Mucosa of descending colon (tissue), 3 donors: ENCODE results near the gene LRRC8D. TPM values are rescaled to one million over a fixed set of nuclear protein-coding genes. Genes with fewer than 3 reads are reported as not detected.
"Not testable (repeated sequence)": the region's sequence is repeated elsewhere in the genome, so short reads cannot be mapped to it uniquely, and the experiment has no call there.

Experiments used
- ATAC-seq: fragments of 200-7000 bp; cut with Tn5 transposase; one replicate; pipeline ENCODE4 v1.9.1; 2020; ENCODE audit warnings: mild to moderate bottlenecking, moderate library complexity
- DNase-seq, 3 donors: peaks; one replicate each; pipeline ENCODE4 v3.0.0-alpha.2; 2020
- H3K36me3 ChIP-seq: fragments of 200-600 bp; one replicate; pipeline ENCODE4 v1.8.0; 2021; ENCODE audit warnings: low read depth, mild to moderate bottlenecking
- H3K4me1 ChIP-seq: fragments of 200-600 bp; one replicate; pipeline ENCODE4 v1.8.0; 2021; ENCODE audit warnings: low read depth, mild to moderate bottlenecking
- H3K4me3 ChIP-seq: fragments of 200-600 bp; one replicate; pipeline ENCODE4 v1.8.0; 2021; ENCODE audit warnings: mild to moderate bottlenecking
- H3K9me3 ChIP-seq: fragments of 200-600 bp; one replicate; pipeline ENCODE4 v1.8.0; 2021; ENCODE audit warnings: mild to moderate bottlenecking
- intact Hi-C, 2 donors: fragments of 100-400 bp; cut with DNase I in 1 of 2; cut with micrococcal nuclease in 1 of 2; formaldehyde crosslinking; loops; one replicate each; pipeline versions ENCODE4 v1.11.0 to v1.11.1; 2022; cut with DNase I, micrococcal nuclease
- total RNA-seq, 3 donors: library from RNA; stranded (reverse); fragmentation: NEBNext Ultra II Directional in 2 of 3; extraction: Animal tissue kit (Norgen Biotek cat#: 25700) in 2 of 3; gene quantifications; one replicate each; pipeline versions ENCODE4 v1.2.1 to v1.2.4, GENCODE V29; 2021 to 2023
- TF ChIP-seq, protein P1 (sequence below): fragments of 200-600 bp; IDR thresholded peaks from one replicate; pipeline ENCODE4 v1.8.0; 2022; ENCODE audit warnings: antibody characterized with exemption, mild to moderate bottlenecking
- donor health status: DM: no; HTN: no; CAD: no; lungs with moderate emphysema.
- donor health status: DM: no; HTN: no; CAD: no.
- donor health status: DM: no; HTN: yes; CAD: no.

Gene LRRC8D
- total RNA-seq, 3 donors from 2014 or later: 22.8 to 43.3 (median 39.6) TPM

DNA sequence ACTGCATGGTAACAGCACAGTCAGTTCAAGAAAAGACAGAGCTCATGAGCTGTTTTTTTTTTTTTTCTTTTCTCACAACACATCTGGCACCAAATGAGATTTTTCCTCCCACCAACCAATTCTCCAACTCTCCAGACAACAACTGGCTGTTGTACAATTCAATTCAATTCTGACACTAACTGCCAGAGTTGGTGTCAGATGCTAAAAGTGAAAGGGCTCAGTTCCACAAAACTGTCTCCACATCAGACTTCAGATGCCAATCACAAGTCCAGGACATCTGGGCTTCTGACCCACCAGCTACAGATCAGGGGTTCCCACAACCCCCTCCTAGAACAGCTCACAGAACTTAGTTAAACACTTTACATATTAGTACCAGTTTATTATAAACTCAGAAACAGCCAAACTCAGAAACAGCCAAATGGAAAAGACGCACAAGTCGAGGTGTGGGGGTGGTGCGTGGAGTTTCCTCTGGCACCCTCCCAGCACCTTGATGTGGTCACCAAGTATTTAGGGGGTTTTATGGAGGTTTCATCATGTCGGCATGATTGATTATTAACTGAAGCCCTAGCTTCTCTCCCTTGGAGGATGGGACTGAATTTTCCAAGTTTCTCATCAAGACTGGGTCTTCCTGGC is 39.2 kb upstream of the LRRC8D start:
- intact Hi-C loops: no loop called here
- DNase-seq: no peak

DNA sequence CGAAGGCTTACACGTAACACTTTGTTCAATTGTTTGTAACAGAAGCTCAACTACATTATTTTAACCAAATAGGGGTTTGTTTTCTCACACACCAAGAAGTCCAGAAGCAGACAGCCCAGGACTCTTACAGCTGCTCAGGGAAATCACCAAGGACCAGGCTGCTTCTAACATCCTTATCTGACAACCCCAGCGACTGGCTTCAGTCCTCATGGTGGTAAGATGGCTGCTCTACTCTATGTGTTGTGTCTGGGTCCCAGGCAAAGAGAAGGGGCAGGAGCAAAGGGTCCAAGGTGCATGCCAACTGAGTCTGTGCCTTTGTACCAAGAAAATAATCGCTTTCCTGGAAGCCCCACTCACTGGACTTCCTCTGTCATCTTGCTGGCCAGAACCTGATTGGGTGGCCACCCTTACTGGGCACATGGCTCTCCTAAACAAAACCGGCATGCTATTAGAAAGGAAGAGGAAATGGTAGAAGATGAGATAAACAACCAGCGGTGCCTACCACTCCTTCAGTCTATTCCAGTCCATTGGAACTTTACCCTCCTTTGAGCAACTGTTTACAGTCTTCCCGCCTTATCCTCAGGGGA is 34.1 kb upstream of the LRRC8D start:
- intact Hi-C loops: no loop called here
- no peaks in the 10 kb centered on the region for H3K9me3 ChIP-seq
- TF ChIP-seq, protein P1, sequence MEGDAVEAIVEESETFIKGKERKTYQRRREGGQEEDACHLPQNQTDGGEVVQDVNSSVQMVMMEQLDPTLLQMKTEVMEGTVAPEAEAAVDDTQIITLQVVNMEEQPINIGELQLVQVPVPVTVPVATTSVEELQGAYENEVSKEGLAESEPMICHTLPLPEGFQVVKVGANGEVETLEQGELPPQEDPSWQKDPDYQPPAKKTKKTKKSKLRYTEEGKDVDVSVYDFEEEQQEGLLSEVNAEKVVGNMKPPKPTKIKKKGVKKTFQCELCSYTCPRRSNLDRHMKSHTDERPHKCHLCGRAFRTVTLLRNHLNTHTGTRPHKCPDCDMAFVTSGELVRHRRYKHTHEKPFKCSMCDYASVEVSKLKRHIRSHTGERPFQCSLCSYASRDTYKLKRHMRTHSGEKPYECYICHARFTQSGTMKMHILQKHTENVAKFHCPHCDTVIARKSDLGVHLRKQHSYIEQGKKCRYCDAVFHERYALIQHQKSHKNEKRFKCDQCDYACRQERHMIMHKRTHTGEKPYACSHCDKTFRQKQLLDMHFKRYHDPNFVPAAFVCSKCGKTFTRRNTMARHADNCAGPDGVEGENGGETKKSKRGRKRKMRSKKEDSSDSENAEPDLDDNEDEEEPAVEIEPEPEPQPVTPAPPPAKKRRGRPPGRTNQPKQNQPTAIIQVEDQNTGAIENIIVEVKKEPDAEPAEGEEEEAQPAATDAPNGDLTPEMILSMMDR: no peak
- H3K4me3 ChIP-seq: no peak overlapping the region
- ATAC-seq (no peak), DNase-seq (no peak)
- H3K36me3 ChIP-seq: no peaks in the 10 kb centered on the region
- H3K4me1 ChIP-seq: no peaks in the 10 kb centered on the region

More for the DNA sequence above, 39.2 kb upstream of the LRRC8D start:
- Histone ChIP-seq H3K9me3 (no peaks in the 10 kb centered on the region), H3K4me3 (no peak overlapping the region), H3K36me3 (no peaks in the 10 kb centered on the region), H3K4me1 (no peaks in the 10 kb centered on the region)
- ATAC-seq: no peak
- TF ChIP-seq, protein P1: no peak

DNA sequence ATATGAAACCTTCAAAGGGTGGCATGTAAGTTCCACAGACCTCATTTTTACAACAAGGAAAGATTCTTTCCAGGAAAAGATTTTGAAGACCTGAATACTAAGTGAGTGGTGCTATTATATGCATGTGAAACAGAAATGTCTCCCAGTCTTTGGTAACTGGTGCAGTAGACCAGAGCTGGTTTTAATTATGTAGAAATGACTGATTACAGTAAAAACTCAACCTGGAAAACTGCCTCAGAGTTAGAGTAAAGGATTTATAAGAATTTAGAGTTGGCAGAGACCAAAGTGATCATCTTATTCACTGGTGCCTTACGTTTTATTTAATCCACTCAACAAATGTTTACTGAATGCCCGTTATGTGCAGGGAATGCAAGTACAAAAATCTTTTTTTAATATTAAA is 30.2 kb upstream of the LRRC8D start:
- no peaks in the 10 kb centered on the region for H3K4me1 ChIP-seq
- TF ChIP-seq, protein P1: no peak
- no peaks in the 10 kb centered on the region for H3K36me3 ChIP-seq
- no peaks in the 10 kb centered on the region for H3K9me3 ChIP-seq
- H3K4me3 ChIP-seq: no peak overlapping the region
- intact Hi-C loops: no loop called here
- no peak for ATAC-seq
- no peak for DNase-seq

DNA sequence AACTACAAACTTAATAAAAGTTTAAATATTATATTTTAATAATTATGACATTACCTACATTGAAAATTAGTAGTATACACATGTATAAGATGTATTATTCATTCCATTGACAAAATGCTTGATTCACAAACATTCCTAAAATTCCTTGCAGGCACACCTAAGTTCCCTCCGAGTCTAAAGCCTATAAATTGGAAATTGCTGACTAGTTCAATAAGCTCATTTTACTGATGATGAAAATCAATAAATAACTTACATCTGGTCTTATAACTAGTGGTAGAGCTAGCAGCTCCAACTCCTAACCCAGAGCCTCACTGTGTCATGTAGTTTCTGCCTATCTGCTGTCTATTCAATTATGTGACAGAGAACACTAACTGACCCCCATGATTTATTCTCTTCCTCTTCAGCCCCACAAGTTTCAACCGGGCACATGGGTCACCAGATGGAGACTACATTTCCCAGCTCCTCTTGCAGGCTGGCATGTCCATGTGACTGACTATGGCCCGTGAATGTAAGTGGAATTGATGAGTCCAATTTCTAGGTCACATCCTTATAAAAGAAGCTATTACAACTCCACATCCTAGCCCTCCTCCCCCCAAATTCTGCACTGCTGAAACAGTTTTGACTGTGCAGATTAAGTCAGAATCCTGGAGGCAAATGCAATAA is 29.6 kb upstream of the LRRC8D start:
- ATAC-seq (no peak), DNase-seq (no peak)
- TF ChIP-seq, protein P1: no peak
- intact Hi-C loops: no loop called here
- Histone ChIP-seq H3K36me3 (no peaks in the 10 kb centered on the region), H3K4me1 (no peaks in the 10 kb centered on the region), H3K9me3 (no peaks in the 10 kb centered on the region), H3K4me3 (no peak overlapping the region)

DNA sequence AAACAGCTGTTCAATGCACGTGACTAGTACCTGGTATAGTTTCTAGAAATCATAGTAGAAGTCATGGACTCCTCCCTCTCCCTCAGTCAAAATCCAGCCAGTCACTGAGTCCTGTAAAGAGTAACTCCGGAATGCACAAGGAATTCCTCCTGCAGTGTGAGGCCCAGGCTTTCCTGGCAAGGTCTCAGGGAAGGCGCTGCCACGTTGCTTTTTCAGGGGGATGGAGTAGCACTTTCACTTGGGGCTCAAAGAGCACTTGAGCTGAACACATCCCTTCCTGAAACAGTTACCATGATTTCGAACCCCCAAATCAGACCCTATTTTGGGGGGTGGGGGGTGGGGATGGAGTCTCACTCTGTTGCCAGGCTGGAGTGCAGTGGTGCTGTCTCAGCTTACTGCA is 26.4 kb upstream of the LRRC8D start:
- no peaks in the 10 kb centered on the region for H3K9me3 ChIP-seq
- no peak for ATAC-seq
- TF ChIP-seq, protein P1: no peak
- no peaks in the 10 kb centered on the region for H3K4me1 ChIP-seq
- DNase-seq: no peak
- no peak overlapping the region for H3K4me3 ChIP-seq
- no peaks in the 10 kb centered on the region for H3K36me3 ChIP-seq
- intact Hi-C loops: no loop called here

DNA sequence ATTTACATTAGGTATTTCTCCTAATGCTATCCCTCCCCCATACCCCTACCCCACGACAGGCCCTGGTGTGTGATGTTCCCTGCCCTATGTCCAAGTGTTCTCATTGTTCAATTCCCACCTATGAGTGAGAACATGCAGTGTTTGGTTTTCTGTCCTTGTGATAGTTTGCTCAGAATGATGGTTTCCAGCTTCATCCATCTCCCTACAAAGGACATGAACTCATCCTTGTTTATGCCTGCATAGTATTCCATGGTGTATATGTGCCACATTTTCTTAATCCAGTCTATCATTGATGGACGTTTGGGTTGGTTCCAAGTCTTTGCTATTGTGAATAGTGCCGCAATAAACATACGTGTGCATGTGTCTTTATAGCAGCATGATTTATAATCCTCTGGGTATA is 25.3 kb upstream of the LRRC8D start:
- intact Hi-C loops, H3K4me3 ChIP-seq, DNase-seq, H3K9me3 ChIP-seq, ATAC-seq, H3K4me1 ChIP-seq, H3K36me3 ChIP-seq: not testable (repeated sequence)

DNA sequence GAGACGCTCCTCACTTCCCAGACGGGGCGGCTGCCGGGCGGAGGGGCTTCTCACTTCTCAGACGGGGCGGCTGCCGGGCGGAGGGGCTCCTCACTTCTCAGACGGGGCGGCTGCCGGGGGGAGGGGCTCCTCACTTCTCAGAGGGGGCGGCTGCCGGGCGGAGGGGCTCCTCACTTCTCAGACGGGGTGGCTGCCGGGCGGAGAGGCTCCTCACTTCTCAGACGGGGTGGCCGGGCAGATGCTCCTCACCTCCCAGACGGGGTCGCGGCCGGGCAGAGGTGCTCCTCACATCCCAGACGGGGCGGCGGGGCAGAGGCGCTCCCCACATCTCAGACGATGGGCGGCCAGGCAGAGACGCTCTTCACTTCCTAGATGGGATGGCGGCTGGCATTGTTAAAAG is 23.0 kb upstream of the LRRC8D start:
- H3K4me3 ChIP-seq, intact Hi-C loops, H3K9me3 ChIP-seq, H3K36me3 ChIP-seq, H3K4me1 ChIP-seq, ATAC-seq, DNase-seq: not testable (repeated sequence)
